GM19452 (cell line): Measurements from ENCODE around the gene ETS2.

ENCODE experiments used
- ATAC-seq: cut with Tn5 transposase; IDR thresholded peaks from one replicate; pipeline ENCODE4 v1.9.1; 2021; ENCODE audit not compliant: unreplicated experiment

Gene ETS2

DNA sequence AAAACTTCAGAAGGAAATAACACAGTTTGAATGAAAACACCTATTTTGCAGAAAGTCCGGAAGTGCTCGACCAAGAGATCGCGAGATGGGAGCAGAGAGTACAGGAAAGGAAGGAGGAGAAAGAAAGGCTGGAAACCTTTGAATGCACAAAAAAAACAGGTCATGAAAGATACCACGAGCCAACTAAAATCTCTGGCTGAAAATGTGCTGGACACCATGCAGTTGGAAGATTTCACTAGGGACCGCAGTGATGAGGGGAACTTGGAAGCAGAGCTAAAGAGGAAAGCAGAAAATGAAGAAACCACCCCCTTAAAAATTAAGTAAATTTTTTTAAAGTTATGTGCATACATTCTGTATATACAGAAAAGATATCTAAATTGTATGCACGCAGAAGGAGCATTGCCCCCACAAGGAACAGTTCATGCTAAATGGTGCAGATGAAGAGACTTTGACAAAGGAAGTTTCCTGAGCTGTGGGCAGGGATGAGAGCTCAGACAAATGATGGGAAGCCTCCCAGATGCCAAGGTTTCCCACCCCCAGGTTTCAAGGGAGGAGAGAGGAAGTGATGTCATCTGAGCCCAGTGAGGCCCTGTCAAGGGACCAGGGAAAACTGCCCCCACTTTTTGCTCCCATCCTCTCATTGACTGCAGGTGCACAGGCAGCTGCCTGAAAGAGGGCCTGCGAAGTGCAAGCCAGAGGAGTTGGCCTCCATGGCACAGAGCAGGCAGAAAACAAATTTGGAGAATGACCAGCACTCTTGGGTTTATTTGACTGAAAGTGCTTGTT lies 52.5 kb downstream of the ETS2 start:
- ATAC-seq = no peak

- no peak for ATAC-seq
Observed at GRCh38 chr21:38858812-38859205, 53.1 kb downstream of the ETS2 start.

DNA sequence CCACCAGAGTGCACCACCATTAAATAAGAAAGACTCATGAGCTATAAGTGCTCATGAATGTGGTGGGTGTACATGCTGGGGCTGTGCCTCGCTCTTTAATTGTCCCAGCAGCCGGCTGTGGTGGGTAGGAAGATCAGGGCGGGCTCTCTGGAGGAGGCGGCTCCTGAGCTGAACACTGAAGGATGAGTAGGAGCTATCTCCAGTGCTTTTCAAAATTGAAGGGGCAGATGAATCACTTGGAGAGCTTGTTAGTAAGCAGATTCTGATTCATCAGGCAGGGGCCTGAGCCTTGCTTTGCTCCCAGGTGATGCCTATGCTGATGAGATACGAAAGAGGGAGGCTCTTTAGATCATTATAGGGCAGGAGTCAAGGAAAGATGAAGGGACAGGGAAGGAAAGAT lies 54.1 kb downstream of the ETS2 start:
- no peak for ATAC-seq

DNA sequence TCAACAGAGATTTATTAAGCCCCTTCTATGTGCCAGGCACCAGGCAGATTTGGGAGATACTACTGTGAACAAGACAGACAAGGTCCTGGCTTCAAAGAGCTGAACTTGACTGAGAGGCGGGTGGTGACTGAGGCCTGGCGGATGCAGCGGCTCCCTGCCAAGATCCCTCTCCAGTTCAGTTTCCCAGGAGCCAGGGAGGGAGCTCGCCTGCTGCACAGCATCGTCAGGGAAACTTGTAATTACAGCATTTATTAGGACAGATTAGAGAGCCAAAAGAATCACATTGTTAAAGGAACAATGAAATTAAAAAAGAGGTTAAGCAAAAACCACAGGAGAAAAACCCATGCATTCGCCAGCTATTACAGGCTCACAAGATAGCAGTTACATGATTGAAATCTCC lies 55.3 kb downstream of the ETS2 start:
- no peak for ATAC-seq

GRCh38 chr21:38861989-38862683 lies 56.4 kb downstream of the ETS2 start:
- ATAC-seq = peak; percentile 98

DNA sequence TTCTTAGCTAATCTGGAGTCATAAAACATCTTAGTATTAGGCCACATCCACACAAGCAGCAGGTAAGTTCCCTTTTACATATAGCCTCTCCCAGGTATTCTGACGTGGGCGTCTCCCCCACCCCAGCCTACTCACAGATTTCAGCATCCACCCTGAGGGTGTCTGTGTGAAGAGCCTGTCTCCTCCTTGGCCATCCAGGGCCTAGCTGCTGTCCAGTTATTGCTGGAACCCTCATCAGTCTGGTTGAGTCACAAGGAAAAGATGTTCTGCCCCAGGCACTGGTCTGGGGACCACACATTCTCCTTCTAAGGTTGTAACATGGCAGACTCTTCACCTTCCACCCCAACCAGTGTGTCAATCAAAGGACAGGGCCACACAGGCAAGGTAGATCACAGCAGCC lies 57.6 kb downstream of the ETS2 start:
- no peak for ATAC-seq

DNA sequence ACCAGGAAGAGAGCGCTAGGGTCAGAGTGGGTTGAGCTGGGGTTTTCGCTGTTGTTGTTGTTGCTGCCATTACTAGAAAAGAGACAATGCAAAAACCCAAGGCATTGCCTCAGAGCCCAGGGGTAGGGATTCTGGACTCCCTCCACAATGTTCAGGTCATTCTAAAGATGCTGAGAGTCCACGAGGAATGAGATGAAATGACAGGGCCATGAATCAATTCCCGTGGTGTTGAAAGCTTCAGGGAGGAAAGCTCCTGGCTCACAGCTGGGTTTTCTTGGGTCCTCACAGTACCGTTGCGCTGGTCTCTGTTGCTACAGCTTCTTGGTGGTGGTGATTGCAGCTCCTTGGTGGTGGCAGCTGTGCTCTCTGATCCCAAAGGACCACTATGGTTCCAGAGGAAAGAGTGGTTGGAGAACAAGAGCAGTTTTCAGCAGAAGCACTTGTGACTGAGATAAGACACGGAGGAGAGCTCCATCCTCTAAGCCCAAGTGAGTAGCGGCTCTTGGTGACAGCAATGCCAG lies 58.2 kb downstream of the ETS2 start:
- no peak for ATAC-seq

DNA sequence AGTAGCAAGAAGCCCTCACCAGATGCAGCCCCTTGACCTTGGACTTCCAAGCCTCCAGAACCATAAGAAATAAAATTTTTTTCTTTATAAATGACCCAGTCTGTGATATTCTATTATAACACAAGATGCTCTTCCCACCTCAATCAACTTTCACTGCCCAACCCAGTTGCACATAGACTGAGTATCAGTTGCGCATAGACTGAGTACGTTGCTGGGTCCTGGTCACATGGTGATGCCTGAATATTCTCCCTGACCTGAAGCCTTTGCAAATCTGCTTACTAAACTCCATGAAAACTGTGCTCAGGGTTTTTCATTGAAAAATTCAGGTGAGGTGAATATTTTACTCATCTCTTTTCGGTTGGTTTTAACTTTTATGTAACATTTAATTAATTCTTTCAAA lies 59.2 kb downstream of the ETS2 start:
- no peak for ATAC-seq

DNA sequence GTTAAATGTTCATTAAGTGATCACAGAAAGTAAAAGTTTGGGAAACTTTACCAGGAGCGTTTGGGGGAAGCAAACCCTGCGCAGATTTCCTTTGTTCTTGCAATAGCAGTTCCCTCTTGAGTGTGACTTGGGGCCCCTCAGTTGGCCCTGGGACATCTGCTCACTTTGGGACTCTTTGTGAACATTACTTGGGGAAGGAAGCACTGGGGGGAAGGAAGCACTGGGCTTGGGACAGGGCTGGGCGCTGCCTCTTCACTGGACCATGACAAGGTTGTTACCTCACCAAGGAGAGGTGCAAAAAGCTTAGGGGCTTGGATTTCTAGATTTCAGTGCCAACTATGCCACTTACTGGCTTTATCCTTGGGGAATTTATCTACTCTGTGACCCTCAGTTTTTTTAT lies 63.5 kb downstream of the ETS2 start:
- ATAC-seq = no peak

- ATAC-seq = no peak
Observed at GRCh38 chr21:38869946-38870345, 64.2 kb downstream of the ETS2 start.
